RWPE1 (cell line): Measurements from ENCODE around the gene NTSR1.

Source experiments
- CTCF ChIA-PET: fragments of 350-600 bp; sonication (Branson Sonifier 250); formaldehyde crosslinking; extraction: SDS; loops from one replicate; lab custom pipeline; 2021; lab: Yijun Ruan, JAX
- POLR2A ChIA-PET: fragments of 400-600 bp; formaldehyde crosslinking; extraction: SDS; loops from one replicate; lab custom pipeline; 2020; ENCODE audit warnings: antibody characterized with exemption; ENCODE audit not compliant: low non-redundant PET; lab: Yijun Ruan, JAX
- DNase-seq: peaks from one replicate; pipeline ENCODE4 v3.0.0; 2012; ENCODE audit warnings: low spot score
- H3K27ac ChIP-seq: fragments of 450-650 bp; 2 replicates; pipeline ENCODE4 v1.5.1; 2017
- TF ChIP-seq, protein P1 (sequence below): fragments of 450-650 bp; conservative IDR thresholded peaks from 2 replicates; pipeline ENCODE4 v1.5.1; 2017; ENCODE audit warnings: low read depth, mild to moderate bottlenecking

Gene NTSR1

DNA sequence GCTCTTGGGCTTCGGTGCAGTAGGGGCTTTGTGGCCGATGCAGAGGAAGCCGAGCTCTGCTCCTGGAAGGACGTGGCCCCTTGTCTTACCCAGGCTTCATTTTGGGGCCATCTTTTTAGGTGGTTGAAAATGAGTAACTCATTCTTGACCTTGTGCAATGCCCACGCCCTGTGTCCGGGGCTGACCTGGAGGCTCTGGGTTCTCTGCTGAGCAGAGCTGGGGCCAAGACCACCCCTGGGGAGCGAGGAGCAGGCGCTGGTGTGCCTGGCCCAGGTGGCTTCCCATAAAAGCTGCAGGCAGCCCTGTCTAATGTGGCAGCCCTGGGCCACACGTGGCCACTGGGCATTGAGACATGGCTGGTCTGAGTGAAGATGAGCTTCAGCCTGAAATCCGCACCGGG is 25.7 kb downstream of the NTSR1 start:
- POLR2A ChIA-PET: interaction anchor here (0.6 kb wide), 1 partner anchor 965 kb away, joined by 5 read pairs; no protein-coding TSS in a partner anchor
- no peak for DNase-seq
- CTCF ChIA-PET: interaction anchor here (0.6 to 1.2 kb wide), 2 partner anchors 11 to 235 kb away, joined by 3 to 4 read pairs; no protein-coding TSS in a partner anchor
- H3K27ac ChIP-seq: no peak overlapping the region
- TF ChIP-seq, protein P1, sequence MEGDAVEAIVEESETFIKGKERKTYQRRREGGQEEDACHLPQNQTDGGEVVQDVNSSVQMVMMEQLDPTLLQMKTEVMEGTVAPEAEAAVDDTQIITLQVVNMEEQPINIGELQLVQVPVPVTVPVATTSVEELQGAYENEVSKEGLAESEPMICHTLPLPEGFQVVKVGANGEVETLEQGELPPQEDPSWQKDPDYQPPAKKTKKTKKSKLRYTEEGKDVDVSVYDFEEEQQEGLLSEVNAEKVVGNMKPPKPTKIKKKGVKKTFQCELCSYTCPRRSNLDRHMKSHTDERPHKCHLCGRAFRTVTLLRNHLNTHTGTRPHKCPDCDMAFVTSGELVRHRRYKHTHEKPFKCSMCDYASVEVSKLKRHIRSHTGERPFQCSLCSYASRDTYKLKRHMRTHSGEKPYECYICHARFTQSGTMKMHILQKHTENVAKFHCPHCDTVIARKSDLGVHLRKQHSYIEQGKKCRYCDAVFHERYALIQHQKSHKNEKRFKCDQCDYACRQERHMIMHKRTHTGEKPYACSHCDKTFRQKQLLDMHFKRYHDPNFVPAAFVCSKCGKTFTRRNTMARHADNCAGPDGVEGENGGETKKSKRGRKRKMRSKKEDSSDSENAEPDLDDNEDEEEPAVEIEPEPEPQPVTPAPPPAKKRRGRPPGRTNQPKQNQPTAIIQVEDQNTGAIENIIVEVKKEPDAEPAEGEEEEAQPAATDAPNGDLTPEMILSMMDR: no peak

DNA sequence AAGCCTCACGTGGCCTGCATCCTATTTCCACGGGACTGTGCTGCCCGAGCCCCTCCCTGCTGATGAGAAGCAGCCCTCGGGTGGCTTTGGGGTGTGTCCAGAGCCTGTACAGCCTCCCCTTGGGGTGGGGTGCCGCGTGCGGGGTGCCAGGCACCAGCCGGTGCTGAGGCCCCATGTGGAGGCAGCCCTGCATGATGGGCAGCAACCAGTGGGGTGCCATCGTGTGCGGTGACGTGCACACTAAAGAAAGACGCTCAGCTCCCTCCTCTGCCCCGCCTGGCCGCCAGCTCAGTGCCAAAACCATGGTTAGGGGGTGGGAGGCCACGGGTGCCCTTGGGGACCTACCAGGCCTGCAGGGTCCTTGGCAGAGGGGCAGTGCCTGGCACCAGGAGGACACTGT is 26.2 kb downstream of the NTSR1 start:
- ChIA-PET POLR2A (no interaction called here), CTCF (interaction anchor here (1.2 kb wide), 1 partner anchor 11 kb away, joined by 3 read pairs; no protein-coding TSS in a partner anchor)
- no peak for DNase-seq
- TF ChIP-seq, protein P1: no peak
- H3K27ac ChIP-seq: peak overlapping the region; percentile 100

- TF ChIP-seq, protein P1: no peak
- ChIA-PET CTCF (interaction anchor here (1.2 kb wide), 1 partner anchor 12 kb away, joined by 3 read pairs; no protein-coding TSS in a partner anchor), POLR2A (no interaction called here)
- peak; percentile 47 for DNase-seq
- peak overlapping the region; percentile 100 for H3K27ac ChIP-seq
Observed at GRCh38 chr20:62735331-62735821, 26.7 kb downstream of the NTSR1 start.

DNA sequence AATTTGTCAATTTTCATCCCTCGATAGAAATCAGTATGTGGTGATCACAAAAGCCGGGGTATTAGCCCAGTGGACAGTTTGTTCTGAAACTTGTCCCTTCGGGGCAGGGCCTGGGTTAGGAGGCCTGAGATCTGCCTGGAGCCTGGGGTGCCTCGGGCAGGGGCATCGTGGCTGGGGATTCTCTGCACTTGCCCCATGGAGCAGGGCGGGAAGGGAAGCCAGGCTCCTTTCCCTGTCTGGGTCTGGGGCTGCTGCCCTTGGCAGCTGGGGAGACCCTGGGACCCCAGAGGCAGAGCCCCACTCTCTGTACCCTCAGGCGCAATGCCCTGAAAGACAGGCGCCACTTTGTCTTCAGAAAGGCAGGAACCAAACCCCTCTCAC is 27.4 kb downstream of the NTSR1 start:
- DNase-seq: no peak
- TF ChIP-seq, protein P1: no peak
- POLR2A ChIA-PET: no interaction called here
- peak overlapping the region; percentile 100 for H3K27ac ChIP-seq
- CTCF ChIA-PET: no interaction called here

GRCh38 chr20:62736407-62737071 is 27.9 kb downstream of the NTSR1 start:
- H3K27ac ChIP-seq: peak overlapping the region; percentile 100
- ChIA-PET POLR2A (no interaction called here), CTCF (no interaction called here)
- no peak for DNase-seq
- TF ChIP-seq, protein P1: no peak

DNA sequence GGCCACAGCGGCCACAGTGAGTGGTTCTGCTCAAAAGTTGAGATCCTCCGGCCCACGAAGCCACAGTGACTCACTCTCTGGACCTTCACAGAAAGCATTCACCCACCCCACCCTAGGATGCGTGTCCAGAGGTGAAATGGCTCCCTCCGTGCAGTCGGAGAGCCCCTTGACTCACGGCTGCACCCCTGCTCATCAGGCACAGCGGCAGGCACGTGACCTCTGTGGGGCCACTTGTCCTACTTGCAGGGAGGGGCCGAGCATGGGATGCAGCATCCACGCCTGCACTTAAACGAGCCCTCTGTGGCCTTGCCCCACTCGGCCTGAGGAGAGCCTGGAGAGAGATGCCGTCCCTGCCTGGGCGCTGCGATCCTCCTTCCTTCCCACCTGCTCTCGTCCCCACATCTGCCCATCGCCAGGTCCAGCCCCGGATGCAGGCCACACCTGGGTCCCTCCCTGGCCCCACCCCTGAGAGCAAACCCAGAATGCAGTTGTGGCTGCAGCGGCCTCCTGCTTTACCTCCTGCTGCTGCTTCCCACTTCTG is 28.7 kb downstream of the NTSR1 start:
- H3K27ac ChIP-seq: peak overlapping the region; percentile 100
- no peak for DNase-seq
- CTCF ChIA-PET: interaction anchor here (1.2 kb wide), 1 partner anchor 54 kb away, joined by 5 read pairs; no protein-coding TSS in a partner anchor
- TF ChIP-seq, protein P1: no peak
- POLR2A ChIA-PET: no interaction called here
